BJ (cell line): ENCODE data around the gene FGGY. TPM values are rescaled to one million over a fixed set of nuclear protein-coding genes. Genes with fewer than 3 reads are reported as not detected.

Source experiments
- CTCF ChIA-PET: fragments of 350-600 bp; formaldehyde crosslinking; extraction: SDS; loops from one replicate; lab custom pipeline; 2021; ENCODE audit warnings: antibody characterized with exemption, inconsistent platforms; lab: Yijun Ruan, JAX
- POLR2A ChIA-PET: fragments of 300-600 bp; sonication (Branson Sonifier 250); formaldehyde crosslinking; extraction: SDS; loops from one replicate; lab custom pipeline; 2021; ENCODE audit warnings: antibody characterized with exemption; lab: Charles Lee
- DNase-seq: peaks from one replicate; pipeline ENCODE4 v3.0.0-alpha.2; 2011; ENCODE audit warnings: low read depth
- H3K27me3 ChIP-seq: 2 replicates; pipeline ENCODE4 v1.6.0; 2011; ENCODE audit warnings: low read length; ENCODE audit not compliant: control insufficient read depth, insufficient read depth
- H3K36me3 ChIP-seq: 2 replicates; pipeline ENCODE4 v1.5.1; 2011; ENCODE audit warnings: low read length; ENCODE audit not compliant: control insufficient read depth, insufficient read depth
- H3K4me3 ChIP-seq: 2 replicates; pipeline ENCODE4 v1.5.1; 2011; ENCODE audit warnings: low read depth, mild to moderate bottlenecking, control low read depth, low read length
- CTCF ChIP-seq: IDR thresholded peaks from 2 replicates; pipeline ENCODE4 v1.5.1; 2011; ENCODE audit warnings: low read depth, mild to moderate bottlenecking, control low read depth, inconsistent platforms, low read length, moderate library complexity; ENCODE audit not compliant: insufficient read depth
- polyA plus RNA-seq: library from polyadenylated mRNA; depleted of rRNA; stranded (reverse); fragments of >200 nt; gene quantifications from 2 replicates; pipeline ENCODE4 v1.2.3, GENCODE V29; 2011

FGGY gene
- polyA plus RNA-seq, 1 experiment, result 9.9 TPM

- no peak for TF ChIP-seq CTCF
- H3K4me3 ChIP-seq, result no peak overlapping the region
- no peak for DNase-seq
- H3K27me3 ChIP-seq, result no peaks in the 10 kb centered on the region
- CTCF ChIA-PET, result interaction anchor here (1.4 kb wide), 1 partner anchor 14 kb away, joined by 6 read pairs; no protein-coding TSS in a partner anchor
- no peaks in the 10 kb centered on the region for H3K36me3 ChIP-seq
- POLR2A ChIA-PET, result no interaction called here
These were observed 455.9 kb downstream of the FGGY start for GRCh38 chr1:59752556-59753414.

GRCh38 chr1:59755069-59755685, 458.3 kb downstream of the FGGY start:
- CTCF ChIA-PET, result interaction anchor here (1.2 to 1.4 kb wide), 2 partner anchors 50 to 992 kb away, joined by 3 read pairs; no protein-coding TSS in a partner anchor
- Histone ChIP-seq H3K4me3 (no peak overlapping the region), H3K27me3 (no peaks in the 10 kb centered on the region), H3K36me3 (no peaks in the 10 kb centered on the region)
- POLR2A ChIA-PET, result interaction anchor here (0.5 kb wide), 1 partner anchor 1209 kb away, joined by 11 read pairs; the partner anchor contains the start of gene OMA1
- no peak for TF ChIP-seq CTCF
- DNase-seq, result no peak

GRCh38 chr1:59757197-59757747, 460.4 kb downstream of the FGGY start:
- POLR2A ChIA-PET, result no interaction called here
- no peak for TF ChIP-seq CTCF
- CTCF ChIA-PET, result interaction anchor here (0.7 to 5.0 kb wide), 3 partner anchors 54 to 633 kb away, joined by 3 to 69 read pairs (median 3); no protein-coding TSS in a partner anchor

GRCh38 chr1:59759156-59759925, 462.4 kb downstream of the FGGY start:
- TF ChIP-seq CTCF, result peak; percentile 94
- CTCF ChIA-PET, result interaction anchor here (0.6 to 5.0 kb wide), 33 partner anchors 8 to 1107 kb away, joined by 3 to 69 read pairs (median 3); no protein-coding TSS in a partner anchor
- H3K36me3 ChIP-seq, result no peaks in the 10 kb centered on the region
- no peak for DNase-seq
- H3K27me3 ChIP-seq, result no peaks in the 10 kb centered on the region
- no peak overlapping the region for H3K4me3 ChIP-seq
- POLR2A ChIA-PET, result interaction anchor here (0.8 to 1.2 kb wide), 2 partner anchors 9 to 53 kb away, joined by 4 to 5 read pairs; no protein-coding TSS in a partner anchor

More at GRCh38 chr1:59757197-59757747, 460.4 kb downstream of the FGGY start:
- H3K4me3 ChIP-seq, result no peak overlapping the region
- DNase-seq, result no peak
- H3K36me3 ChIP-seq, result no peaks in the 10 kb centered on the region
- no peaks in the 10 kb centered on the region for H3K27me3 ChIP-seq
